ENCODE measurements around the gene KRTAP4-3.
"Not testable (repeated sequence)": the region's sequence is repeated elsewhere in the genome, so short reads cannot be mapped to it uniquely, and the experiment has no call there.

DNA sequence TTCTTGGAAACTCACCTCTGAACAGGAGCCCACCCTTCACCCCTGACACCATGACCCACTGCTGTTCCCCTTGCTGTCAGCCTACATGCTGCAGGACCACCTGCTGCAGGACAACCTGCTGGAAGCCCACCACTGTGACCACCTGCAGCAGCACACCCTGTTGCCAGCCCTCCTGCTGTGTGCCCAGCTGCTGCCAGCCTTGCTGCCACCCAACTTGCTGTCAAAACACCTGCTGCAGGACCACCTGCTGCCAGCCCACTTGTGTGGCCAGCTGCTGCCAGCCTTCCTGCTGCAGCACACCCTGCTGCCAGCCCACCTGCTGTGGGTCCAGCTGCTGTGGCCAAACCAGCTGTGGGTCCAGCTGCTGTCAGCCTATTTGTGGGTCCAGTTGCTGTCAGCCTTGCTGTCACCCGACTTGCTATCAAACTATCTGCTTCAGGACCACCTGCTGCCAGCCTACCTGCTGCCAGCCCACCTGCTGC, 21.9 kb upstream of the KRTAP4-3 start, which contains the start of gene KRTAP9-1:
- TF ChIP-seq, protein P1, sequence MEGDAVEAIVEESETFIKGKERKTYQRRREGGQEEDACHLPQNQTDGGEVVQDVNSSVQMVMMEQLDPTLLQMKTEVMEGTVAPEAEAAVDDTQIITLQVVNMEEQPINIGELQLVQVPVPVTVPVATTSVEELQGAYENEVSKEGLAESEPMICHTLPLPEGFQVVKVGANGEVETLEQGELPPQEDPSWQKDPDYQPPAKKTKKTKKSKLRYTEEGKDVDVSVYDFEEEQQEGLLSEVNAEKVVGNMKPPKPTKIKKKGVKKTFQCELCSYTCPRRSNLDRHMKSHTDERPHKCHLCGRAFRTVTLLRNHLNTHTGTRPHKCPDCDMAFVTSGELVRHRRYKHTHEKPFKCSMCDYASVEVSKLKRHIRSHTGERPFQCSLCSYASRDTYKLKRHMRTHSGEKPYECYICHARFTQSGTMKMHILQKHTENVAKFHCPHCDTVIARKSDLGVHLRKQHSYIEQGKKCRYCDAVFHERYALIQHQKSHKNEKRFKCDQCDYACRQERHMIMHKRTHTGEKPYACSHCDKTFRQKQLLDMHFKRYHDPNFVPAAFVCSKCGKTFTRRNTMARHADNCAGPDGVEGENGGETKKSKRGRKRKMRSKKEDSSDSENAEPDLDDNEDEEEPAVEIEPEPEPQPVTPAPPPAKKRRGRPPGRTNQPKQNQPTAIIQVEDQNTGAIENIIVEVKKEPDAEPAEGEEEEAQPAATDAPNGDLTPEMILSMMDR (IDR thresholded peaks at IDR 0.05) = not testable (repeated sequence)
- TF ChIP-seq POLR2AphosphoS5 (IDR thresholded peaks at IDR 0.05; ENCODE audit: low read depth, low read length); SIN3A (IDR thresholded peaks at IDR 0.05; ENCODE audit: borderline replicate concordance, insufficient read depth, low read depth, low read length); TCF7L2 (IDR thresholded peaks at IDR 0.05; ENCODE audit: low read depth, low read length): not testable (repeated sequence)
- TF ChIP-seq, protein P2, sequence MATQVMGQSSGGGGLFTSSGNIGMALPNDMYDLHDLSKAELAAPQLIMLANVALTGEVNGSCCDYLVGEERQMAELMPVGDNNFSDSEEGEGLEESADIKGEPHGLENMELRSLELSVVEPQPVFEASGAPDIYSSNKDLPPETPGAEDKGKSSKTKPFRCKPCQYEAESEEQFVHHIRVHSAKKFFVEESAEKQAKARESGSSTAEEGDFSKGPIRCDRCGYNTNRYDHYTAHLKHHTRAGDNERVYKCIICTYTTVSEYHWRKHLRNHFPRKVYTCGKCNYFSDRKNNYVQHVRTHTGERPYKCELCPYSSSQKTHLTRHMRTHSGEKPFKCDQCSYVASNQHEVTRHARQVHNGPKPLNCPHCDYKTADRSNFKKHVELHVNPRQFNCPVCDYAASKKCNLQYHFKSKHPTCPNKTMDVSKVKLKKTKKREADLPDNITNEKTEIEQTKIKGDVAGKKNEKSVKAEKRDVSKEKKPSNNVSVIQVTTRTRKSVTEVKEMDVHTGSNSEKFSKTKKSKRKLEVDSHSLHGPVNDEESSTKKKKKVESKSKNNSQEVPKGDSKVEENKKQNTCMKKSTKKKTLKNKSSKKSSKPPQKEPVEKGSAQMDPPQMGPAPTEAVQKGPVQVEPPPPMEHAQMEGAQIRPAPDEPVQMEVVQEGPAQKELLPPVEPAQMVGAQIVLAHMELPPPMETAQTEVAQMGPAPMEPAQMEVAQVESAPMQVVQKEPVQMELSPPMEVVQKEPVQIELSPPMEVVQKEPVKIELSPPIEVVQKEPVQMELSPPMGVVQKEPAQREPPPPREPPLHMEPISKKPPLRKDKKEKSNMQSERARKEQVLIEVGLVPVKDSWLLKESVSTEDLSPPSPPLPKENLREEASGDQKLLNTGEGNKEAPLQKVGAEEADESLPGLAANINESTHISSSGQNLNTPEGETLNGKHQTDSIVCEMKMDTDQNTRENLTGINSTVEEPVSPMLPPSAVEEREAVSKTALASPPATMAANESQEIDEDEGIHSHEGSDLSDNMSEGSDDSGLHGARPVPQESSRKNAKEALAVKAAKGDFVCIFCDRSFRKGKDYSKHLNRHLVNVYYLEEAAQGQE (IDR thresholded peaks at IDR 0.05; ENCODE audit: insufficient read depth in 1 of 2, low read depth in 2 of 2, low read length in 1 of 2) = not testable (repeated sequence)
